BE2C (cell line): ENCODE data around the gene DDX31.

Source experiments
- DNase-seq: peaks from one replicate; pipeline ENCODE4 v3.0.0-alpha.2; 2020
- H3K27me3 ChIP-seq: fragments of 250-450 bp; sonication (Bioruptor Pico); 2 replicates; pipeline ENCODE4 v1.5.1; 2020; ENCODE audit warnings: mild to moderate bottlenecking
- H3K36me3 ChIP-seq: fragments of 250-450 bp; sonication (Bioruptor Pico); 2 replicates; pipeline ENCODE4 v1.5.1; 2020; ENCODE audit warnings: mild to moderate bottlenecking
- H3K4me1 ChIP-seq: fragments of 250-450 bp; sonication (Bioruptor Pico); 2 replicates; pipeline ENCODE4 v1.5.1; 2020
- H3K4me3 ChIP-seq: 2 replicates; pipeline ENCODE4 v1.5.1; 2011; ENCODE audit warnings: low read depth, low read length
- H3K9me3 ChIP-seq: fragments of 250-450 bp; sonication (Bioruptor Pico); 2 replicates; pipeline ENCODE4 v1.5.1; 2020
- TF ChIP-seq, protein P1 (sequence below): IDR thresholded peaks from 2 replicates; pipeline ENCODE4 v1.5.1; 2012; ENCODE audit warnings: mild to moderate bottlenecking, low read depth, low read length

Gene DDX31

GRCh38 chr9:132543960-132544359 is 125.8 kb downstream of the DDX31 start:
- no peak for DNase-seq
- H3K36me3 ChIP-seq: no peaks in the 10 kb centered on the region
- H3K9me3 ChIP-seq: no peaks in the 10 kb centered on the region
- H3K4me3 ChIP-seq: no peak overlapping the region
- TF ChIP-seq, protein P1, sequence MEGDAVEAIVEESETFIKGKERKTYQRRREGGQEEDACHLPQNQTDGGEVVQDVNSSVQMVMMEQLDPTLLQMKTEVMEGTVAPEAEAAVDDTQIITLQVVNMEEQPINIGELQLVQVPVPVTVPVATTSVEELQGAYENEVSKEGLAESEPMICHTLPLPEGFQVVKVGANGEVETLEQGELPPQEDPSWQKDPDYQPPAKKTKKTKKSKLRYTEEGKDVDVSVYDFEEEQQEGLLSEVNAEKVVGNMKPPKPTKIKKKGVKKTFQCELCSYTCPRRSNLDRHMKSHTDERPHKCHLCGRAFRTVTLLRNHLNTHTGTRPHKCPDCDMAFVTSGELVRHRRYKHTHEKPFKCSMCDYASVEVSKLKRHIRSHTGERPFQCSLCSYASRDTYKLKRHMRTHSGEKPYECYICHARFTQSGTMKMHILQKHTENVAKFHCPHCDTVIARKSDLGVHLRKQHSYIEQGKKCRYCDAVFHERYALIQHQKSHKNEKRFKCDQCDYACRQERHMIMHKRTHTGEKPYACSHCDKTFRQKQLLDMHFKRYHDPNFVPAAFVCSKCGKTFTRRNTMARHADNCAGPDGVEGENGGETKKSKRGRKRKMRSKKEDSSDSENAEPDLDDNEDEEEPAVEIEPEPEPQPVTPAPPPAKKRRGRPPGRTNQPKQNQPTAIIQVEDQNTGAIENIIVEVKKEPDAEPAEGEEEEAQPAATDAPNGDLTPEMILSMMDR: no peak
- H3K4me1 ChIP-seq: peaks cover 46% of the 10 kb centered on the region
- H3K27me3 ChIP-seq: no peaks in the 10 kb centered on the region

DNA sequence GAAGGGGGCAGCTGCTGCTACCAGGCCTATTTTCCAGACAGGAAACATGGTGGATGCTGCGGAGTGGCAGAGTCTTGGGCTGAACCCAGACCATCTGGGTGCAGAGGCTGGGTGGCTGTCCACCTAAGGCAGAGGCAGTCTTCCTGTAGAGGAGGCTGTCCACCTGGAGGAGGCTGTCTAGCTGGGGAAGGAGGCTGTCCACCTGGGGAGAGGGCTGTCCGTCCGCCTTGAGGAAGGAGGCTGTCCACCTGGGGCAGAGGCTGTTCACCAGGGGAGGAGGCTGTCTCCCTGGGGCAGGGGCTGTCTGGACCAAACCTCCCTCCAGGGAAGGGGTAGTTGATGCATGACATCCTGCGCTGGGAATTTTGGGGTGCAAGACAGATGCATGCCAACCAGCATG is 126.5 kb downstream of the DDX31 start:
- peaks cover 43% of the 10 kb centered on the region for H3K4me1 ChIP-seq
- no peaks in the 10 kb centered on the region for H3K36me3 ChIP-seq
- H3K9me3 ChIP-seq: no peaks in the 10 kb centered on the region
- no peak overlapping the region for H3K4me3 ChIP-seq
- TF ChIP-seq, protein P1: no peak
- DNase-seq: no peak
- H3K27me3 ChIP-seq: no peaks in the 10 kb centered on the region
